GM20431 (cell line): Measurements from ENCODE around the gene ESAM.

ENCODE experiments used
- in situ Hi-C: fragments of 300-500 bp; cut with MseI, MboI; formaldehyde crosslinking; loops from one replicate; pipeline ENCODE4 v1.15.0; 2020; ENCODE audit warnings: low sequenced_read_pairs; ENCODE audit not compliant: unreplicated experiment

The ESAM gene

GRCh38 chr11:124762105-124762623 is at the start of gene ESAM:
ESAM (minus strand) TSS chr11:124762290; CDS start chr11:124762154, 136 bp downstream.
- in situ Hi-C loops: loop anchor here (25.0 kb wide), 1 partner anchor 100 kb away; the partner anchor contains the start of genes SIAE and SPA17

- in situ Hi-C loops: no loop called here
These were observed 49.5 kb upstream of the ESAM start for GRCh38 chr11:124811399-124812125.

GRCh38 chr11:124807660-124808270 is 45.7 kb upstream of the ESAM start:
- in situ Hi-C loops: no loop called here

- in situ Hi-C loops: no loop called here
These were observed 45.1 kb upstream of the ESAM start for GRCh38 chr11:124807201-124807600.

GRCh38 chr11:124804884-124805283 is 42.8 kb upstream of the ESAM start:
- in situ Hi-C loops: no loop called here

- in situ Hi-C loops: no loop called here
These were observed 39.7 kb upstream of the ESAM start for GRCh38 chr11:124801636-124802312.

GRCh38 chr11:124801014-124801413 is 38.9 kb upstream of the ESAM start:
- in situ Hi-C loops: no loop called here

GRCh38 chr11:124800226-124800929 is 38.3 kb upstream of the ESAM start, which contains the start of gene MSANTD2:
MSANTD2 (minus strand) TSS chr11:124800406; CDS start chr11:124800380, 26 bp downstream.
- in situ Hi-C loops: no loop called here

GRCh38 chr11:124799348-124800225 is 37.5 kb upstream of the ESAM start:
- in situ Hi-C loops: no loop called here

GRCh38 chr11:124798991-124799347 is 36.9 kb upstream of the ESAM start:
- in situ Hi-C loops: no loop called here

GRCh38 chr11:124796312-124796711 is 34.2 kb upstream of the ESAM start:
- in situ Hi-C loops: no loop called here

- in situ Hi-C loops: no loop called here
These were observed 31.6 kb upstream of the ESAM start for GRCh38 chr11:124793466-124794278.

GRCh38 chr11:124791626-124792341 is 29.7 kb upstream of the ESAM start:
- in situ Hi-C loops: no loop called here

- in situ Hi-C loops: no loop called here
These were observed 26.4 kb upstream of the ESAM start for GRCh38 chr11:124788521-124788920.

GRCh38 chr11:124784051-124784450 is 22.0 kb upstream of the ESAM start:
- in situ Hi-C loops: no loop called here

- in situ Hi-C loops: no loop called here
These were observed 20.9 kb upstream of the ESAM start for GRCh38 chr11:124783002-124783401.

GRCh38 chr11:124779568-124779967 is 17.5 kb upstream of the ESAM start:
- in situ Hi-C loops: no loop called here

- in situ Hi-C loops: no loop called here
These were observed 16.2 kb upstream of the ESAM start for GRCh38 chr11:124778281-124778680.
